ENCODE results near the gene CACNG8. TPM values are rescaled to one million over a fixed set of nuclear protein-coding genes. Genes with fewer than 3 reads are reported as not detected.

Gene CACNG8
- total RNA-seq: not detected
- polyA plus RNA-seq: not detected

GRCh38 chr19:53962887-53963431, at the start of gene CACNG8:
TSS of gene CACNG8 (plus strand) at chr19:53962937.
- Mint-ChIP-seq H3K9me3 (peaks cover 0 to 2% (median 0%) of the 10 kb centered on the region in 5 donors), H3K27ac (peak within 1 kb of the TSS in 1 of 8 donors; percentile 65), H3K27me3 (peaks cover 53 to 77% of the 10 kb centered on the region in 2 donors), H3K36me3 (no peaks in the 10 kb centered on the region), H3K4me1 (peaks cover 3 to 10% (median 5%) of the 10 kb centered on the region in 3 donors), H3K4me3 (no peak within 1 kb of the TSS)
- peaks cover 34% of the 10 kb centered on the region for H3K27me3 ChIP-seq (ENCODE audit: insufficient read depth, low read length, poor library complexity, severe bottlenecking)
- POLR2A ChIA-PET: no interaction called here
- no peaks in the 10 kb centered on the region for H3K4me1 ChIP-seq (ENCODE audit: insufficient read depth, low read length)
- H3K36me3 ChIP-seq (ENCODE audit: insufficient read depth, low read length): no peaks in the 10 kb centered on the region
- H3K27ac ChIP-seq (ENCODE audit: low read depth, low read length): no peak within 1 kb of the TSS
- H3K9me3 ChIP-seq (ENCODE audit: low read length): no peaks in the 10 kb centered on the region
- CTCF ChIA-PET: no interaction called here
- no peak for DNase-seq
- no peak within 1 kb of the TSS for H3K4me3 ChIP-seq (ENCODE audit: low read length)

- peaks cover 25 to 53% of the 10 kb centered on the region in 2 donors for H3K27me3 Mint-ChIP-seq
- peaks cover under 1 to 5% (median 3%) of the 10 kb centered on the region in 3 donors for H3K4me1 Mint-ChIP-seq
- Histone ChIP-seq H3K4me3 (ENCODE audit: low read length) (no peak overlapping the region), H3K9me3 (ENCODE audit: low read length) (no peaks in the 10 kb centered on the region), H3K27me3 (ENCODE audit: insufficient read depth, low read length, poor library complexity, severe bottlenecking) (peaks cover 4% of the 10 kb centered on the region), H3K36me3 (ENCODE audit: insufficient read depth, low read length) (no peaks in the 10 kb centered on the region), H3K27ac (ENCODE audit: low read depth, low read length) (no peak overlapping the region), H3K4me1 (ENCODE audit: insufficient read depth, low read length) (no peaks in the 10 kb centered on the region)
- POLR2A ChIA-PET: no interaction called here
- no peak for DNase-seq
- peaks cover 0 to 4% (median 0%) of the 10 kb centered on the region in 5 donors for H3K9me3 Mint-ChIP-seq
- CTCF ChIA-PET: no interaction called here
- no peaks in the 10 kb centered on the region for H3K36me3 Mint-ChIP-seq
- H3K27ac Mint-ChIP-seq: no peak overlapping the region
- H3K4me3 Mint-ChIP-seq: no peak overlapping the region
Observed at GRCh38 chr19:53915000-53915399, 47.7 kb upstream of the CACNG8 start.

GRCh38 chr19:53916004-53916403, 46.7 kb upstream of the CACNG8 start:
- Histone ChIP-seq H3K4me3 (ENCODE audit: low read length) (no peak overlapping the region), H3K27me3 (ENCODE audit: insufficient read depth, low read length, poor library complexity, severe bottlenecking) (peaks cover 4% of the 10 kb centered on the region), H3K9me3 (ENCODE audit: low read length) (no peaks in the 10 kb centered on the region), H3K27ac (ENCODE audit: low read depth, low read length) (no peak overlapping the region), H3K36me3 (ENCODE audit: insufficient read depth, low read length) (no peaks in the 10 kb centered on the region), H3K4me1 (ENCODE audit: insufficient read depth, low read length) (no peaks in the 10 kb centered on the region)
- Mint-ChIP-seq H3K9me3 (peaks cover 0 to 4% (median 0%) of the 10 kb centered on the region in 5 donors), H3K4me3 (no peak overlapping the region), H3K36me3 (no peaks in the 10 kb centered on the region), H3K27me3 (peaks cover 16 to 43% of the 10 kb centered on the region in 2 donors), H3K4me1 (no peaks in the 10 kb centered on the region), H3K27ac (no peak overlapping the region)
- DNase-seq: no peak
- ChIA-PET POLR2A (no interaction called here), CTCF (interaction anchor here (0.7 kb wide), 1 partner anchor 557 kb away, joined by 3 read pairs; the partner anchor contains the start of gene CDC42EP5)

GRCh38 chr19:53917356-53917755, 45.4 kb upstream of the CACNG8 start:
- Histone ChIP-seq H3K36me3 (ENCODE audit: insufficient read depth, low read length) (no peaks in the 10 kb centered on the region), H3K4me3 (ENCODE audit: low read length) (no peak overlapping the region), H3K27ac (ENCODE audit: low read depth, low read length) (no peak overlapping the region), H3K27me3 (ENCODE audit: insufficient read depth, low read length, poor library complexity, severe bottlenecking) (no peaks in the 10 kb centered on the region), H3K4me1 (ENCODE audit: insufficient read depth, low read length) (no peaks in the 10 kb centered on the region), H3K9me3 (ENCODE audit: low read length) (no peaks in the 10 kb centered on the region)
- Mint-ChIP-seq H3K36me3 (no peaks in the 10 kb centered on the region), H3K27me3 (peaks cover 2 to 31% of the 10 kb centered on the region in 2 donors), H3K27ac (no peak overlapping the region), H3K4me3 (no peak overlapping the region), H3K4me1 (no peaks in the 10 kb centered on the region), H3K9me3 (peaks cover 0 to 4% (median 0%) of the 10 kb centered on the region in 5 donors)
- POLR2A ChIA-PET: no interaction called here
- CTCF ChIA-PET: no interaction called here
- DNase-seq: no peak

DNA sequence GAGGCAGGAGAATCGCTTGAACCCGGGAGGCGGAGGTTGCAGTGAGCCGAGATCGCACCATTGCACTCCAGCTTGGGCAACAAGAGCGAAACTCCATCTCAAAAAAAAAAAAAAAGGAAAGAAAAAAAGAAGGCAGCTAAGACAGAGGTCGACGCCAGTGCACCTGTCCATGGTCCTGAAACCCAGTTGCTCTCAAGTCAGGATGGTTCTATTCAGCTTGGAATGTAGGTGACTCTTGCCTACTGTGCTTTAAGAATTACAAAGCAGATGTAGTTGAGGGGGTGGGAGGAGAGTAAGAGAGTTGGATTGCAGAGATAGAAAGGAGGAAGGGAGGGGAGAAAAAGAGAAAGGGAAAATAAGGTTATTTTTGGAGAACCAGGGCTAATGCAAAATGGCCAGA, 35.0 kb upstream of the CACNG8 start:
- no peaks in the 10 kb centered on the region for H3K36me3 ChIP-seq (ENCODE audit: insufficient read depth, low read length)
- POLR2A ChIA-PET: interaction anchor here (0.5 kb wide), 1 partner anchor 147 kb away, joined by 3 read pairs; no protein-coding TSS in a partner anchor
- H3K4me3 ChIP-seq (ENCODE audit: low read length): no peak overlapping the region
- no peaks in the 10 kb centered on the region for H3K4me1 ChIP-seq (ENCODE audit: insufficient read depth, low read length)
- Mint-ChIP-seq H3K36me3 (peaks cover 0 to 1% (median 0%) of the 10 kb centered on the region in 3 donors), H3K9me3 (peaks cover 0 to 5% (median 2%) of the 10 kb centered on the region in 5 donors), H3K4me1 (no peaks in the 10 kb centered on the region), H3K4me3 (no peak overlapping the region), H3K27me3 (peaks cover 3 to 6% of the 10 kb centered on the region in 2 donors), H3K27ac (no peak overlapping the region)
- no peaks in the 10 kb centered on the region for H3K27me3 ChIP-seq (ENCODE audit: insufficient read depth, low read length, poor library complexity, severe bottlenecking)
- H3K9me3 ChIP-seq (ENCODE audit: low read length): no peaks in the 10 kb centered on the region
- CTCF ChIA-PET: no interaction called here
- H3K27ac ChIP-seq (ENCODE audit: low read depth, low read length): no peak overlapping the region
- DNase-seq: peak in 1 of 5 donors; percentile 11

GRCh38 chr19:53936029-53936428, 26.7 kb upstream of the CACNG8 start:
- no peaks in the 10 kb centered on the region for H3K27me3 ChIP-seq (ENCODE audit: insufficient read depth, low read length, poor library complexity, severe bottlenecking)
- CTCF ChIA-PET: no interaction called here
- DNase-seq: no peak
- no peaks in the 10 kb centered on the region for H3K36me3 ChIP-seq (ENCODE audit: insufficient read depth, low read length)
- Mint-ChIP-seq H3K9me3 (peaks cover 0 to 4% (median 0%) of the 10 kb centered on the region in 5 donors), H3K27ac (no peak overlapping the region), H3K4me1 (no peaks in the 10 kb centered on the region), H3K4me3 (no peak overlapping the region), H3K36me3 (no peaks in the 10 kb centered on the region), H3K27me3 (peaks cover 27 to 33% of the 10 kb centered on the region in 2 donors)
- H3K9me3 ChIP-seq (ENCODE audit: low read length): no peaks in the 10 kb centered on the region
- no peaks in the 10 kb centered on the region for H3K4me1 ChIP-seq (ENCODE audit: insufficient read depth, low read length)
- POLR2A ChIA-PET: no interaction called here
- no peak overlapping the region for H3K27ac ChIP-seq (ENCODE audit: low read depth, low read length)
- no peak overlapping the region for H3K4me3 ChIP-seq (ENCODE audit: low read length)

DNA sequence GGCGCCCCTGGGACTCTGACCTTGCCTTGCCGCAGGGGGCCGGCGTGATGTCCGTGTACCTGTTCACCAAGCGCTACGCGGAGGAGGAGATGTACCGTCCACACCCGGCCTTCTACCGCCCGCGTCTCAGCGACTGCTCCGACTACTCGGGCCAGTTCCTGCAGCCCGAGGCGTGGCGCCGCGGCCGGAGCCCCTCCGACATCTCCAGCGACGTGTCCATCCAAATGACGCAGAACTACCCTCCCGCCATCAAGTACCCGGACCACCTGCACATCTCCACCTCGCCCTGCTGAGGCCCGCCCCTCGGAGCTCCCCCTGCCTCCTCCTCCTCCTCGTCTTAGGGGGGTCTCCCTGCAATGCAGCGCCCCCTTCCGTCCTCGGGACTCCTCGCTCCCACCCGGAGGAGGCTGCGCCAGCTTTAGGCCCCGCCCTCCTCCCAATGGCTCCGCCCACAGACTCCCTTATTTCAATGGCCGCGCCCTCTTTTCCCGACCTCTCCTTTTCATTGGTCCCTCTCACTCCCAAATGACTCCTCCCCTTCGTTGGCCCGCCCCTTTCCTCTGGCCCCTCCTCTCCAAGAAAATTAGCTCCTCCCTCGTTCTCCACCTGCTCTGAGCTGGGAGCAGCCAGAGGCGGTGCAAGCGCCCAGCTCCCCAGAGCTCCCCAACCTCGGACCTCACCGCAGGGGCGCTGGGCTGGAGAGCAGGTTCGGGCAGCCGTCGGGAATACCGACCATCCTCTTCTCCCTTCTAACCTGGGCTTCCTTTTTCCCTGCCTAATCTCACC, 20.5 kb upstream of the CACNG8 start:
- no peak for DNase-seq
- Histone ChIP-seq H3K9me3 (ENCODE audit: low read length) (no peaks in the 10 kb centered on the region), H3K27ac (ENCODE audit: low read depth, low read length) (no peak overlapping the region), H3K4me3 (ENCODE audit: low read length) (no peak overlapping the region), H3K4me1 (ENCODE audit: insufficient read depth, low read length) (no peaks in the 10 kb centered on the region), H3K27me3 (ENCODE audit: insufficient read depth, low read length, poor library complexity, severe bottlenecking) (no peaks in the 10 kb centered on the region), H3K36me3 (ENCODE audit: insufficient read depth, low read length) (no peaks in the 10 kb centered on the region)
- ChIA-PET CTCF (no interaction called here), POLR2A (no interaction called here)
- Mint-ChIP-seq H3K36me3 (no peaks in the 10 kb centered on the region), H3K4me1 (no peaks in the 10 kb centered on the region), H3K4me3 (no peak overlapping the region), H3K27ac (no peak overlapping the region), H3K9me3 (peaks cover 0 to 7% (median 0%) of the 10 kb centered on the region in 5 donors), H3K27me3 (peaks cover 37 to 76% of the 10 kb centered on the region in 2 donors)

DNA sequence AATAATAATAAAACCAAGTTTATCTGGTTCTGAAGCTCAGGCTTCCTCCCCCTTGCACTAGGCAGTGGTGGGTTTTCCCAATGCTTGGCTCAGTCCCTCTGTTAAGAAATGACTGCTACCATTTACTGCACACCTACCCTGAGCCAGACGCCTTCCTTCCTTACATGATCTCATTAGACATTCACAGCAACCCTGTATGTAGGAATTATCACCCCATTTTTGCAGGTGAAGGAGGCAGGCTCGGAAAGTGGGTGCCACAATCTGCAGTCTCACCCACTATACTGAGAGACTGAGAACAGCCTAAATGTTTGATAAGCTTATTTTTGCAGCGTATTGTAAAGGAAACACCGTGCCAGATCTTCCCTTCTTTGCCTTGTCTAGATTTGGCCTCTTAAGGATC, 18.3 kb upstream of the CACNG8 start:
- CTCF ChIA-PET: no interaction called here
- H3K27ac Mint-ChIP-seq: no peak overlapping the region
- Histone ChIP-seq H3K27me3 (ENCODE audit: insufficient read depth, low read length, poor library complexity, severe bottlenecking) (no peaks in the 10 kb centered on the region), H3K9me3 (ENCODE audit: low read length) (no peaks in the 10 kb centered on the region), H3K4me1 (ENCODE audit: insufficient read depth, low read length) (no peaks in the 10 kb centered on the region), H3K27ac (ENCODE audit: low read depth, low read length) (no peak overlapping the region), H3K36me3 (ENCODE audit: insufficient read depth, low read length) (no peaks in the 10 kb centered on the region), H3K4me3 (ENCODE audit: low read length) (no peak overlapping the region)
- H3K36me3 Mint-ChIP-seq: no peaks in the 10 kb centered on the region
- H3K4me1 Mint-ChIP-seq: no peaks in the 10 kb centered on the region
- H3K27me3 Mint-ChIP-seq: peaks cover 31 to 67% of the 10 kb centered on the region in 2 donors
- no peak for DNase-seq
- no peak overlapping the region for H3K4me3 Mint-ChIP-seq
- POLR2A ChIA-PET: no interaction called here
- H3K9me3 Mint-ChIP-seq: peaks cover 0 to 7% (median 2%) of the 10 kb centered on the region in 5 donors
